Endothelial cell of umbilical vein (primary cell): Measurements from ENCODE around the gene NR6A1. TPM values are rescaled to one million over a fixed set of nuclear protein-coding genes. Genes with fewer than 3 reads are reported as not detected.

Experiments
- BruUV-seq: library from RNA; stranded (reverse); fragments of 400-500 nt; replicated peaks from 2 replicates; lab custom pipeline; 2021; lab: Mats Ljungman, UMichigan
- CTCF ChIA-PET: fragments of 300-600, 350-600 bp; sonication (Branson Sonifier 250); formaldehyde crosslinking; loops from one replicate; lab custom pipeline; 2021; ENCODE audit warnings: antibody characterized with exemption, inconsistent platforms; lab: Charles Lee
- POLR2A ChIA-PET: fragments of 300-600, 350-600 bp; sonication (Branson Sonifier 250); formaldehyde crosslinking; loops from one replicate; lab custom pipeline; 2021; ENCODE audit warnings: antibody characterized with exemption, inconsistent platforms; lab: Charles Lee
- DNase-seq: peaks from one replicate; pipeline ENCODE4 v3.0.0-alpha.2; 2011; ENCODE audit warnings: low read depth, low spot score
- FAIRE-seq: peaks from 2 replicates; lab custom pipeline; 2011; peaks lifted over from hg19 to GRCh38; lab: Jason Lieb, UNC
- H2AFZ ChIP-seq: 2 replicates; pipeline ENCODE4 v1.6.0; 2012; ENCODE audit warnings: low read depth, low read length, control low read depth, inconsistent platforms
- H3K27ac ChIP-seq: 2 replicates; pipeline ENCODE4 v1.5.1; 2011; ENCODE audit warnings: low read depth, mild to moderate bottlenecking, control low read depth, low read length, moderate library complexity; ENCODE audit not compliant: insufficient read depth
- H3K27me3 ChIP-seq, 2 experiments: 2 replicates each; pipeline versions ENCODE4 v1.6.0 to v1.6.1; 2011; ENCODE audit warnings: low read length in 2 of 2, mixed read lengths in 1 of 2; ENCODE audit not compliant: control insufficient read depth in 2 of 2, insufficient read depth in 2 of 2
- H3K36me3 ChIP-seq, 2 experiments: 2 replicates in 1 of 2; 3 replicates in 1 of 2; pipeline ENCODE4 v1.5.1; 2011; ENCODE audit warnings: low read length in 2 of 2, mild to moderate bottlenecking in 1 of 2, moderate library complexity in 1 of 2; ENCODE audit not compliant: control insufficient read depth in 2 of 2, insufficient read depth in 2 of 2; ENCODE audit errors: extremely low read depth in 1 of 2
- H3K4me1 ChIP-seq: 3 replicates; pipeline ENCODE4 v1.5.1; 2011; ENCODE audit warnings: mild to moderate bottlenecking, low read length; ENCODE audit not compliant: control insufficient read depth, insufficient read depth; ENCODE audit errors: extremely low read depth
- H3K4me2 ChIP-seq: 2 replicates; pipeline ENCODE4 v1.6.1; 2011; ENCODE audit warnings: low read length, control low read depth, mixed read lengths; ENCODE audit not compliant: insufficient read depth
- H3K4me3 ChIP-seq, 3 experiments: fragments of 200-600 bp in 1 of 3; sonication (generic), shearing (Covaris generic) in 1 of 3; replicated peaks in 1 of 3; 2 replicates each; pipeline ENCODE4 v1.5.1; 2011 to 2016; ENCODE audit warnings: control low read depth in 3 of 3, low read length in 3 of 3, mild to moderate bottlenecking in 2 of 3, inconsistent platforms in 1 of 3, low read depth in 1 of 3, moderate library complexity in 1 of 3; ENCODE audit not compliant: insufficient read depth in 1 of 3
- H3K79me2 ChIP-seq: 2 replicates; pipeline ENCODE4 v1.6.0; 2012; ENCODE audit warnings: low read length, inconsistent platforms; ENCODE audit not compliant: control insufficient read depth, insufficient read depth
- H3K9ac ChIP-seq: replicated peaks from 2 replicates; pipeline ENCODE3; 2011; ENCODE audit warnings: low read length, control low read depth; ENCODE audit not compliant: insufficient read depth; ENCODE audit errors: extremely low read depth
- H3K9me1 ChIP-seq: replicated peaks from 3 replicates; pipeline ENCODE4 v1.6.0; 2011; ENCODE audit warnings: mild to moderate bottlenecking, low read length; ENCODE audit not compliant: control insufficient read depth, insufficient read depth; ENCODE audit errors: extremely low read depth
- H3K9me3 ChIP-seq: replicated peaks from 2 replicates; pipeline ENCODE4 v1.5.1; 2012; ENCODE audit warnings: low read length, inconsistent platforms; ENCODE audit not compliant: control insufficient read depth, insufficient read depth
- H4K20me1 ChIP-seq: replicated peaks from 2 replicates; pipeline ENCODE3; 2011; ENCODE audit warnings: mild to moderate bottlenecking, low read length; ENCODE audit not compliant: control insufficient read depth, insufficient read depth; ENCODE audit errors: extremely low read depth
- CTCF ChIP-seq, 2 donors: IDR thresholded peaks; 1 replicate in 1 of 2; 2 replicates in 1 of 2; pipeline ENCODE4 v1.5.1; 2011; ENCODE audit warnings: low read length in 2 of 2, mild to moderate bottlenecking in 2 of 2, moderate library complexity in 2 of 2, control low read depth in 1 of 2, inconsistent platforms in 1 of 2, low read depth in 1 of 2; ENCODE audit not compliant: insufficient read depth in 1 of 2; ENCODE audit errors: extremely low read depth in 1 of 2
- GATA2 ChIP-seq: IDR thresholded peaks from 2 replicates; pipeline ENCODE4 v1.7.0; 2011; ENCODE audit warnings: low read depth, mild to moderate bottlenecking, moderate library complexity, mixed read lengths, low read length; ENCODE audit not compliant: insufficient read length, insufficient read depth
- JUN ChIP-seq: IDR thresholded peaks from 2 replicates; pipeline ENCODE4 v1.6.1; 2011; ENCODE audit warnings: borderline replicate concordance, low read depth; ENCODE audit not compliant: insufficient read length, insufficient read depth
- MAX ChIP-seq: IDR thresholded peaks from 2 replicates; pipeline ENCODE4 v1.6.1; 2011; ENCODE audit not compliant: insufficient read depth, insufficient read length
- POLR2A ChIP-seq: IDR thresholded peaks from 2 replicates; pipeline ENCODE4 v1.6.1; 2012; ENCODE audit warnings: low read depth, mild to moderate bottlenecking, control low read depth, low read length
- dilution Hi-C: fragments of 300-500 bp; cut with MboI; formaldehyde crosslinking; loops from one replicate; pipeline ENCODE4 v1.15.0; 2019; ENCODE audit warnings: low sequenced_read_pairs; ENCODE audit not compliant: extremely low pct_ligation_motif_present
- intact Hi-C: fragments of 100-400 bp; cut with micrococcal nuclease; formaldehyde crosslinking; loops from one replicate; pipeline ENCODE4 v1.10.0; 2022
- polyA plus RNA-seq, 4 experiments: library from polyadenylated mRNA; depleted of rRNA in 3 of 4; stranded (reverse) in 3 of 4; unstranded in 1 of 4; fragments of >200 nt; gene quantifications; 2 replicates each; pipeline versions ENCODE4 v1.2.1 to v1.2.3, GENCODE V29; 2011 to 2012; ENCODE audit warnings: missing spikeins in 1 of 4
- total RNA-seq: library from RNA; stranded (reverse); gene quantifications from 2 replicates; pipeline ENCODE4 v1.2.3, GENCODE V29; 2021

NR6A1 gene
- total and polyA plus RNA-seq, 2 donors (not counting 3 experiments of a cell fraction or from before 2014, with no cell fraction given) = 0.17 to 1.2 TPM

- Histone ChIP-seq H3K9ac (no peak overlapping the region), H3K79me2 (no peaks in the 10 kb centered on the region), H2AFZ (no peak overlapping the region), H3K27me3 (peaks cover 20 to 35% of the 10 kb centered on the region in 2 experiments), H3K4me3 (no peak overlapping the region), H3K4me1 (no peaks in the 10 kb centered on the region), H3K9me1 (no peaks in the 10 kb centered on the region), H3K9me3 (no peaks in the 10 kb centered on the region), H3K27ac (no peak overlapping the region), H3K36me3 (no peaks in the 10 kb centered on the region), H3K4me2 (no peak overlapping the region), H4K20me1 (no peaks in the 10 kb centered on the region)
- DNase-seq (peak; percentile 14), FAIRE-seq (peak; percentile 57)
- TF ChIP-seq CTCF (IDR thresholded peaks at IDR 0.05; ENCODE audit: extremely low read depth in 1 of 2, insufficient read depth in 1 of 2, low read depth in 1 of 2, low read length in 2 of 2) (peak; percentile 41 to 50), POLR2A (no peak)
- ChIA-PET POLR2A (no interaction called here), CTCF (interaction anchor here (1.1 to 1.2 kb wide), 2 partner anchors 56 to 62 kb away, joined by 3 to 6 read pairs; no protein-coding TSS in a partner anchor)
- no TSS peak for BruUV-seq
- intact Hi-C loops = loop anchor here (1.0 kb wide), 1 partner anchor 61 kb away; no protein-coding TSS in a partner anchor
- dilution Hi-C loops = no loop called here
Observed at GRCh38 chr9:124480621-124480981, 290.5 kb downstream of the NR6A1 start.

GRCh38 chr9:124479947-124480620 is 291.0 kb downstream of the NR6A1 start:
- no TSS peak for BruUV-seq

More at GRCh38 chr9:124479947-124480620, 291.0 kb downstream of the NR6A1 start:
- H4K20me1 ChIP-seq = no peaks in the 10 kb centered on the region
- H3K9ac ChIP-seq = no peak overlapping the region
- ChIA-PET POLR2A (no interaction called here), CTCF (interaction anchor here (1.1 to 1.2 kb wide), 2 partner anchors 57 to 61 kb away, joined by 3 to 6 read pairs; no protein-coding TSS in a partner anchor)
- no peak overlapping the region for H3K27ac ChIP-seq
- no peaks in the 10 kb centered on the region for H3K79me2 ChIP-seq
- FAIRE-seq (no peak), DNase-seq (no peak)
- H3K4me1 ChIP-seq = no peaks in the 10 kb centered on the region
- H2AFZ ChIP-seq = no peak overlapping the region
- dilution Hi-C loops (no loop called here), intact Hi-C loops (loop anchor here (1.0 kb wide), 1 partner anchor 61 kb away; no protein-coding TSS in a partner anchor)
- no peak for TF ChIP-seq JUN
- TF ChIP-seq POLR2A = no peak
- TF ChIP-seq GATA2 = no peak
- no peak for TF ChIP-seq MAX
- no peaks in the 10 kb centered on the region for H3K9me1 ChIP-seq
- peaks cover 20 to 33% of the 10 kb centered on the region in 2 experiments for H3K27me3 ChIP-seq
- no peak overlapping the region for H3K4me3 ChIP-seq
- no peaks in the 10 kb centered on the region for H3K9me3 ChIP-seq
- H3K4me2 ChIP-seq = no peak overlapping the region
- no peaks in the 10 kb centered on the region for H3K36me3 ChIP-seq
